NCI-H2171 (cell line): Measurements from ENCODE around the gene KIF18B.
A peak's percentile ranks its signal among the peaks of the same experiment; 100 is the strongest.

ENCODE experiments used
- DNase-seq: peaks from one replicate; lab custom pipeline; 2025; lab: John Stamatoyannopoulos, UW

KIF18B gene

GRCh38 chr17:44947461-44948314, at the start of gene KIF18B:
TSS of gene KIF18B (minus strand) at chr17:44947773. CDS start at chr17:44936344, 11,429 bp downstream.
- peak; percentile 97 for DNase-seq

- no peak for DNase-seq
Measured at GRCh38 chr17:44996304-44996703, 48.7 kb upstream of the KIF18B start.

GRCh38 chr17:44995436-44996001, 47.9 kb upstream of the KIF18B start:
- no peak for DNase-seq

GRCh38 chr17:44992242-44992939, 44.8 kb upstream of the KIF18B start:
- no peak for DNase-seq

- peak; percentile 47 for DNase-seq
Measured at GRCh38 chr17:44990994-44991393, 43.4 kb upstream of the KIF18B start.

GRCh38 chr17:44989552-44990138, 42.1 kb upstream of the KIF18B start:
- DNase-seq, result no peak

GRCh38 chr17:44988044-44988942, 40.7 kb upstream of the KIF18B start:
- no peak for DNase-seq

GRCh38 chr17:44983563-44983962, 36.0 kb upstream of the KIF18B start:
- DNase-seq, result no peak

- DNase-seq, result no peak
Measured at GRCh38 chr17:44982113-44982702, 34.6 kb upstream of the KIF18B start.

GRCh38 chr17:44981221-44981968, 33.8 kb upstream of the KIF18B start:
- DNase-seq, result no peak

- peak; percentile 57 for DNase-seq
Measured at GRCh38 chr17:44979426-44979995, 31.9 kb upstream of the KIF18B start.

- DNase-seq, result no peak
Measured at GRCh38 chr17:44978807-44979206, 31.2 kb upstream of the KIF18B start.

GRCh38 chr17:44977814-44978550, 30.4 kb upstream of the KIF18B start:
- DNase-seq, result no peak

GRCh38 chr17:44977065-44977464, 29.5 kb upstream of the KIF18B start:
- no peak for DNase-seq

- no peak for DNase-seq
Measured at GRCh38 chr17:44976206-44976605, 28.6 kb upstream of the KIF18B start.

GRCh38 chr17:44972953-44973352, 25.4 kb upstream of the KIF18B start:
- DNase-seq, result no peak

GRCh38 chr17:44971776-44972483, 24.4 kb upstream of the KIF18B start:
- DNase-seq, result no peak

GRCh38 chr17:44970136-44970741, 22.7 kb upstream of the KIF18B start:
- peak; percentile 79 for DNase-seq
